HG03460 (cell line): Measurements from ENCODE around the gene SLC44A5.
"Not testable (repeated sequence)": the region's sequence is repeated elsewhere in the genome, so short reads cannot be mapped to it uniquely, and the experiment has no call there.

Source experiments
- ATAC-seq: cut with Tn5 transposase; IDR thresholded peaks from one replicate; pipeline ENCODE4 v1.9.1; 2021; ENCODE audit not compliant: unreplicated experiment

Gene SLC44A5

DNA sequence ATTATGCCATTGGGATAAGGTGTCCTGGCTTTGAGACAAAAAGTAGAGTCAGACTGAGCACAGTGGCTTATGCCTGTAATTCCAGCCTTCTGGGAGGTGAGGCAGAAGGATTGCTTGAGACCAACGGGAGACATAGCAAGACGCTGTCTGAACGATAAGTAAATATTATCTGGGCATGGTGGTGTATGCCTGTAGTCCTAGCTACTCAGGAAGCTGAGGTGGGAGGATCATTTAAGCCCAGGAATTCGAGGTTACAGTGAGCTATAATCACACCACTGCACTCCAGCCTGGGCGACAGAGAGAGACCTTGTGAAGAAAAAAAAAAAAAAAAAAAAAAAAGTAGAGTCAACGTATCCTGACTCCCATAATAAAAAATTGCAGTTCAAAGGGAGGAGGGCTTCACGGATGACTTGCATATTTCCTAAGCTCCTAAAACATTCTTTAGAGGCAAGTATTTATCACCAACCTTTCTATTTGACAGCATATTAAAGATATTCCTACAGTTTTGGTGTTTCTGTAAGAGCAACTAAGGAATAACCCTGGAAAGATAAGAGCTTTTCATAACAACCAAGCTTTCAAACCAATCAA lies 141.2 kb downstream of the SLC44A5 start:
- ATAC-seq = no peak

DNA sequence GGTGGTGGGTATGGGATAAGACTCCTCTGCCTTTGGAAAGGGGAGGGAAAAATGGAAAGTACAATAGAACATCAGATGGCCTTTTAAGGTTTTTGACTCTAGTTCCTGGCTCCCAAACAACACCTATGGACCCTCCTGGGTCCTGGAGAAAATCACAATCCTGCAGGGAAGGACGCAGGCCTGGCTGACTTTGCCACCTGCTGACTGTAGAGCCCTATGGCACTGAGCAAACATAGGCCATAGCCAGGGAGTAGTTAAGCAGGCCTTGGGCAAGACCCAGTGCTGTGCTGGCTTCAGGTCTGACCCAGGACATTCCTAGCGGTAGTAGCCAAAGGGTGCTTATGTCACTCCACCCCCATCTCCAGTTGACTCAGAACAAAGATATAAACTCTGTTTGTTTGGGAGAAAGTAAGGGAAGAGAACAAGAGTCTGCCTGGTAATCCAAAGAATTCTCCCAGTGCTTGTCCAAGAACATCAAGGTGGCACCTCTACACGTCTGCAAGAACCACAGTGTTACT lies 149.0 kb downstream of the SLC44A5 start:
- no peak for ATAC-seq

DNA sequence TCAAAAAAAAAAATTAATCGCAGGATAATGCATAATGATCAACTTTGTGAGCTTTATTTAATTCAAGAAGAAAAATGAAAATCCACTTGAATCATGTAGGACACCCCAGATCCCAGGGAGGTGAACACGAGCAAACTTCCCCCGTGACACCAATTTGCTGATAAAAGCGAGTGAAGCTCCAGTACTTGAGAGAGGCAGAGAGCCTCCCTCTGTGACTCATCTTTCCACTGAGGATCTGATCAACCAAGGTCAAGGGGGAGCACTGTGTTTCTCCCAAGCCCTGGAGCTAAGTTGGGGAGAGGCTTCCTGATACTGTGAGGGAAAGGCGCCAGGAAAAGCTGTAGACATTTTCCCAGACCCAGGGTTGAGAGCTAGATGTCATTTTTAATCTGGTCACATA lies 160.9 kb downstream of the SLC44A5 start:
- no peak for ATAC-seq

DNA sequence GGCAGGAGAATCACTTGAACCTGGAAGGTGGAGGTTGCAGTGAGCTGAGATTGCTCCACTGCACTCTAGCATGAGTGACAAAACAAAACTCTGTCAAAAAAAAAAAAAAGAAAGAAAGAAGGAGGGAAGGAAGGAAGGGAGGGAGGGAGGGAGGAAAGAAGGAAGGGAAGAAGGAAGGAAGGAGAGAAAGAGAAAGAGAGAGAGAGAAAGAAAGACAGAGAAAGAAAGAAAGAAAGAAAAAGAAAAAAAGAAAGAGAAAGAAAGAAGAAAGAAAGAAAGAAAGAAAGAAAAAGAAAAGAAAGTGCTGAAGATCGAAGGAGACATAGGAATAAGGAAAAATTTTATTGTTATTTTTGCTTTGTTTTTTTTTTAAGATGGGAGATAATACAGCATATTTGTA lies 166.7 kb downstream of the SLC44A5 start:
- ATAC-seq = no peak

DNA sequence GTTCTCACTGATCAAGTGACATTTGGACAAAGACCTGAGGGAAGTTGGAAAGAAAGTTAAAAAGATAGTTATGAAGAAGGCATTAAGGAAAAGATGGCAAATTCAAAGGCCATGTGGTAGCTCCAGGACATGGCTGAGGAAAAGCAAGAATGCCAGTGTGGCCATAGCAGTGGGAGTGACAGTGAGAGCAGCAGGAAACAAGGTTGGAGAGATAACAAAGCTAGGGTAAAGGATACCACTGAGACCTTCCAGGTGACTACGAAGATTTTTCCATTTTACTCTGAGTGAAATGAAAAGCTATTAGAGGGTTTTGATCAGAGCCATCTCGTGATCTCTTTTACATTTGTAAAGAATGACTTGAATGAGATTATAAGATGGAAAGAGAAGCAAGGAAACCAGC lies 170.6 kb downstream of the SLC44A5 start:
- ATAC-seq = no peak

DNA sequence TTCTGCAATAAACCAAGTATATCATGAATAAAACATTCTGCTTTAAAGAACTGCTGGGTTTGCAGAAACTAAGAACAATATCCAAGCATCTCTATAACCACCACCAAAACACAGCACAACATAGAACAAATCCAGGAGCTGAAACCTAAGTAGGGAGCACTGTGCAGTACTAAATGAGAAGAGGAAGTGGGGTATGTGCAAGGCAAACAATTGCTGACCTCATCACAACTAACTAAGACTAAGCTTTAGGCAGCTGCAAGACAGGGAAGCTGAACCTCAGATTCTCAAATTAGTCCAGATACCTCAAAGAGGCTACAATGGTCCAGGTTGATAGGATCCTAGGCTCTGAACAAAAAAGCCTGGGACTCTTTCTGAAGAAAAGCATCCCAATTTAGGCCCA lies 172.6 kb downstream of the SLC44A5 start:
- no peak for ATAC-seq

DNA sequence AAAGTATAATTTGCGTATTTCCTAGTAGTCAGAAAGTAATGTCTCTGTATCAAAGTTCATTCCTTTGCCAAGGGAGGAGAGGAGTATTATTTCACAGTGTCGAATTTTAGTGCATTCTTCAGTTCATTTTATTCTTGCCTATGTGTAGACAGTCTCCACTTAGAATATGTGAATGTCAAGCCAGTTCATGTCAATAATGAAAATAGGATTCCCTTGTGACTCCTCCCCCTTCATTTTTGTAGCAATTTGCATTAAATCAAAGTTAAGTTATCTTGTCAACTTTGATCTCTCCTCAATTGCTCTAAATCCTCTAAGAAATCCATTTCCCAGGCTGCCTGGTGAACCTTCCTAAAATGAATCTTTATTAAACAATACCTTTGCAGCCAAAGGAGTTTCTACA lies 179.1 kb downstream of the SLC44A5 start:
- ATAC-seq = no peak

DNA sequence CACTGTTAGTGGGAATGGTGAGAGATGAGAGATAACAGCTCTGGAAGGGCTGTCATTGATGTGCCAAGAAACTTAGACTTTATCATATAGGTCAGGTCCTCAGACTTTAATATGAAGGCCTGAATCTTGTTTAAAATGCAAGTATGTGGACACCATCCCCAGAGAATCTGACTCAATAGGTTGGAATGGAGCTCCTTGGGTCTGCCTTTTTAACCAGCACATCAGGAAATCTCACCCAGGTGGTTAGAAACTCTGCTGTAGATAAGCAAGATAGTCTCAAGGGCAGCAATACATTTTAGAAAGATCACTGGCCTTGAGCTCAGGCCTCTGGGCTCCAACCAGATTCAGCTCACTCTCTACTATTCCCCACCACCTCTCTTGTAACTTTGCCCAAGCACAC lies 180.4 kb downstream of the SLC44A5 start:
- no peak for ATAC-seq

DNA sequence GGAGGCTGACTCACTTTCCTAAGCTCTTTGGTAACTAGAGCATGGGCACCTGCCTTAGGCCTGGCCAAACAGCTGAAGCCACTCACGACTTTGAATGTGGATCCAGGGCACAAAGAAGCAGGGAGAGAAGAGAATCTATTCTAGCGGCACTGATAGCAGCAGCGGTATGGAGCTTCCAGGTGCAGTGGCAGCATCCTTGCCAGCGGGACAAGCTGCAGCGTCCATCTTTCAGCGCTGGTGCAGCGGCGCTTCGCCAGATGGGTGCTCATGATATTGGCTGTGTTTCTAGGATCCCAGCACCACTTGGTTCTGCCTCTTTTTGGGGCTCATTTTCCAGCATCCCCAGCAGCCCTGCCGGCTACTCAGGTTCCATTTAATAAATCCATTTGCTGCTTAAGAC lies 184.2 kb downstream of the SLC44A5 start:
- no peak for ATAC-seq

DNA sequence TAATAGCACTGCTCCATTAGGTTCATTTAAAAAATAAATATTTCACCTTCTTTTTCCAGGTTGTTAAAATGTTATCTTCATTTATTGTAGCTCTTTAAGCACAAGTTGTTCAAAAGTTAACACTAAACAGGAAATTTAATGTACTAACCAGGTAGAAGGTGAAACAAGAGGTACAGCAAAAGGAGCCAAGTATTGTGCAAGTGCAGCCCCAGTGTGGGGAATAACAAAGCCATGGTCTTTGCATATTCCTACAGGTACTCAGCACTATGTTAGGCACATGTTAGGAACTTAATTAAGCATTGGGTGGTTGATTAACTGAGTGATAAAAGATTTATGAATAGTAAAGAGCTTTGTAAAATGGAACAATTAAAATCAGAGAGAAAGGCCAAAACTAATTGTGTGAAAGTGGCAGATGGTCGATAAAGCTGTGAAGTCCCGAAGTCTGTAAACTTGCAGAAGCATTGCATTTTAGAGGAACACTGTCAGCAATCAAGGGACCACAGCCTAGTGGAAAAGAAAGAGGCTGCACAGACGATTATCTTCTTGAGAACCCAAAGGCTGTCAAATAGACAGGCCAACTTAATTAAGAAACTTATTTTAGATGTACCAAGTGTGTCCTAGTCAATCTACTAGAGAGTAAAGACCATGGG lies 185.8 kb downstream of the SLC44A5 start:
- ATAC-seq = no peak

DNA sequence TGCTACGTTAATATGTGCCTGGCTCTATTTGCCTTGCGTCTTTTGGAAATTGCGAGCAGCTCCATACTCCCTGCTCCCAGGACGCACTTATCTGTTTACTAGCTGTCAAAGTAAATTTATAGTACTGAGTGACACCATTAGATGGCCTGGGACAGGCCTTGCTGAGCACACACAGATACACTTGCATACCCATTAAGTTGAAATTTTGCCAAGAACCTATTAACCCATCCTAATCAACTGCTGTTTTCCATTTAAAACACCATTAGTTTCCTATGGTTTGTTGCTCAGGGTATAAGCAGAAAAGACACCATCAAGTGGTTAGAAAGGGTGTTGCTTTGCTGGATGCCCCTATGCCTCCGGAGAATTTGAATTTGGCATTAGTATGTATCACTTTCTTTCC lies 187.3 kb downstream of the SLC44A5 start:
- no peak for ATAC-seq

DNA sequence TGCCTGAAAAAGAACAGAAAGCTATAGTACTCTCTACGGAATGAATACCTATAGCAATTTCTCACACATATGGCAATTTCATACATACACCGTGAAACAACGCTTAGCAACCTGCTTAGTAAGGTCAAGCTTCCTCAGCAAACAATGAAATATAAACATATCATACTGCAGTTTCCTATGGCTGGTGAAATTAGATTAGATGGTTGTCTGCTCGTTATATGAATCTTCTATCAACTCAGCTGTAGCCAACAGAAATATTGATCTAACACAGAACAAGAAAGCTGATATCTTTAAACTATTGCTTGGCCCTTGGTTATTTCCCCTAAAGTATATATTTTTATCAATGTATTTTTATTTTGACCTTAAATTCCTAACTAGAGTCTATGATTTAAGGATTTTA lies 187.8 kb downstream of the SLC44A5 start:
- no peak for ATAC-seq

DNA sequence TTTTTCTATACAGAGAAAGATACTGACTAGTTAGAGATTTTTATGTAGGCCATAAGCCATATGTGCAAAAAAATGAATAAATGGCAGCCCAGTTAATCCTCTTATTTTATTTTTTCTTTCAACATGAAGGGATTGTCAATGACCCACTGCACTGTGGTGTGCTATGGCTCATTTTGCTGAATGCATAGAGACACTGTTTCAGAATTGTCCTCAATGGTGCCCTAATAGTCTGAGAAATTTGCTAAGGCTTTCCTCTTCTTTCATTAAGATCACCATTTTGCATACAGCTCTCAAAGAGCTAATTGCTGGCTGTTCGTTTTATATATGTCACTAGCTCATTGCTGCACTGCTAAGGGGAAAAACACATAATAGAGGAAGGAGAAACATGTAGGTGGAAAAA lies 189.5 kb downstream of the SLC44A5 start:
- ATAC-seq = no peak

DNA sequence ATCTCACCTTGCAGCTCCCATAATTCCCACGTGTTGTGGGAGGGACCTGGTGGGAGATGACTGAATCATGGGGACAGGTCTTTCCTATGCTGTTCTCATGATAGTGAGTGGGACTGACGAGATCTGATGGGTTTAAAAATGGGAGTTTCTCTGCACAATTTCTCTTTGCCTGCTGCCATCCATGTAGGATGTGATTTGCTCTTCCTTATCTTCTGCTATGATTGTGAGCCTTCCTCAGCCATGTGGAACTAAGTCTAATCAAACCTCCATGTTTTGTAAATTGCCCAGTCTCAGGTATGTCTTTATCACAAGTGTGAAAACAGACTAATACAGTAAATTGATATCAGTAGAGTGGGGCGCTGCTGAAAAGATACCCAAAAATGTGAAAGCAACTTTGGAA lies 195.7 kb downstream of the SLC44A5 start:
- ATAC-seq = no peak

DNA sequence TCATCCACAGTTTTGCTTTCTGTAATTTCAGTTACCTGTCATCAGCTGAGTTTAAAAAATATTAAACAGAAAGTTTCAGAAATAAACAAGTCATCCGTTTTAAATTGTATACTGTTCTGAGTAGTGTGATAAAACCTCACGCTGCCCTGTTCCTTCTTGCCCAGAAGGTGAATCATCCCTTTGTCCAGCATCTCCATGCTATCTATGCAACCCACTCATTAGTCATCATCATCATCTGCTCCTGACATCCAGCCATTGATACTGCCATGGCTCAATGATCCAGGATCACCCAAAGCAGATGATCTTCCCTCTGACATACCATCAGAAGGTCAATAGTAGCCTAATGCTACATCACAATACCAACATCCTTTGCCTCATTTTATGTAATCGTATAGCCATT lies 198.3 kb downstream of the SLC44A5 start:
- no peak for ATAC-seq

DNA sequence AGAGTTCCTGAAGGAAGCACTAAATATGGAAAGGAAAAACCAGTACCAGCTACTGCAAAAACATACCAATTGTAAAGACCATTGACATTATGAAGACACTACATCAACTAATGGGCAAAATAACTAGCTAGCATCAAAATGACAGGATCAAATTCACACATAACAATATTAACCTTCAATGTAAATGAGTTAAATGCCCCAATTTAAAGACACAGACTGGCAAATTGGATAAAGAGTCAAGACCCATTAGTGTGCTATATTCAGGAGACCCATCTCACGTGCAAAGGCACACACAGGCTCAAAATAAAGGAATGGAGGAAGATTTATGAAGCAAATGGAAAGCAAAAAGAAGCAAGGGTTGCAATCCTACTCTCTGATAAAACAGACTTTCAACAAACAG lies 206.2 kb downstream of the SLC44A5 start:
- ATAC-seq = not testable (repeated sequence)

DNA sequence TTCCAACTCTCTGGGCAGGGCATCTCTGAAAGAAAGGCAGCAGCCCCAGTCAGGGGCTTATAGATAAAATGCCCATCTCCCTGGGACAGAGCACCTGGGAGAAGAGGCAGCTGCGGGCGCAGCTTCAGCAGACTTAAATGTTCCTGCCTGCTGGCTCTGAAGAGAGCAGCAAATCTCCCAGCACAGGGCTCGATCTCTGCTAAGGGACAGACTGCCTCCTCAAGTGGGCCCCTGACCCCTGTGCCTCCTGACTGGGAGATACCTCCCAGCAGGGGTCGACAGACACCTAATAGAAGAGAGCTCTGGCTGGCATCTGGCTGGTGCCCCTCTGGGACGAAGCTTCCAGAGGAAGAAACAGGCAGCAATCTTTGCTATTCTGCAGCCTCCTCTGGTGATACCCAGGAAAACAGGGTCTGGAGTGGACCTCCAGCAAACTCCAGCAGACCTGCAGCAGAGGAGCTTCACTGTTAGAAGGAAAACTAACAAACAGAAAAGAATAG lies 207.7 kb downstream of the SLC44A5 start:
- not testable (repeated sequence) for ATAC-seq

DNA sequence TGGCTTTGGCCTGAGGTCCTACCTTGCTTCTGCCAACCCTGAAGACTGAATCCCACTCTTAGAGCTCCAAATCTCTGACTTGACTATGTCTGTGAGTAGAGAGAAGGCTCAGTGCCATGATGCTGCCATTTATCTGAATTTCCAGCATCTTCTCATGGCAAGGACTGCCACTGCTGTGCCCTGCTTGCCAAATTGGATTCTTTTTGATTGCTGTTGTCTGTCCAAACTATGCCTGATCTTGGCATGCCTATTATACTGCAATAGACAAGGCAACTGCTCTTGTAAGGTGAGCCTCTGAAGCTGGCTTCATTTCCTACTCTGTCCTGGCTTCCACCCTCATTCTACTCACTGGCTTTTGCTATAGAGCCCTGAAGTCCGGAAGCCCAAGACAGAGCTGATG lies 210.2 kb downstream of the SLC44A5 start:
- no peak for ATAC-seq

DNA sequence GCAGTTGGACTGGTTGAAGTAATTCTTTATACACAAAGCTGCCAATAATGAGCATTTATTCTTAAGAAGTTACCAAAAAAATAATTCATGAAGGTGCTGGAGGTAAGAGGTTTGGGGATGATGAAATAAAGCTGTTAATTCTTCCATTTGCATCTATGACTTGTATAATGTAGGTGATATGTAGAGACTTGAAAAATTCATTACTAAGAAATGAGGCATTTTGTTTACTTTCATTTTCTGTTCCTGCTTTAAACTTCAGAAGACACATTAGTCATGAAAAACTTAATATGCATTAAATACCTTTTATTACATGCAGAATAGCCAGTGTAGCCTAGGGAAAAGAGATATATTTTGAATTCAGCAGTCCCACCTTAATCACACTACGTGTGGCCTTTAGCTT lies 214.2 kb downstream of the SLC44A5 start:
- no peak for ATAC-seq

DNA sequence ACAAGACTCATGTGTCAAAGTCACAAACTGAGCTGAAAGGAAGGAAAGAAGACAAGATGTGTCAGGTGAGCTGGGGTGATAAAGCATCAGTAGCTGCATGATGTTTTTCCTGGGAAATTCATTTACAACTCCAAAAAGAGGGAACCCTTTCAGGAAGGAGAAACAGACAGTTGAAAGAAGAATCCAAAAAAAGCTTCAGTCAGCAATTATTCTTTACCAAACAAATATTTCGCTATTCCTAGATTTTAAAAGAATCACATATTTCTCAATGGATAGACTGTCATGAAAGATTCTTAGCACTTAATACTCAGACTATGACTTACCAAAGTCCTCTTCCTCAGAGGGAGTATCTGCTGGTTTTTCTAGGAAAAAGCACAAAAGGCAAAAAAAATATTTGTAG lies 214.7 kb downstream of the SLC44A5 start:
- no peak for ATAC-seq

DNA sequence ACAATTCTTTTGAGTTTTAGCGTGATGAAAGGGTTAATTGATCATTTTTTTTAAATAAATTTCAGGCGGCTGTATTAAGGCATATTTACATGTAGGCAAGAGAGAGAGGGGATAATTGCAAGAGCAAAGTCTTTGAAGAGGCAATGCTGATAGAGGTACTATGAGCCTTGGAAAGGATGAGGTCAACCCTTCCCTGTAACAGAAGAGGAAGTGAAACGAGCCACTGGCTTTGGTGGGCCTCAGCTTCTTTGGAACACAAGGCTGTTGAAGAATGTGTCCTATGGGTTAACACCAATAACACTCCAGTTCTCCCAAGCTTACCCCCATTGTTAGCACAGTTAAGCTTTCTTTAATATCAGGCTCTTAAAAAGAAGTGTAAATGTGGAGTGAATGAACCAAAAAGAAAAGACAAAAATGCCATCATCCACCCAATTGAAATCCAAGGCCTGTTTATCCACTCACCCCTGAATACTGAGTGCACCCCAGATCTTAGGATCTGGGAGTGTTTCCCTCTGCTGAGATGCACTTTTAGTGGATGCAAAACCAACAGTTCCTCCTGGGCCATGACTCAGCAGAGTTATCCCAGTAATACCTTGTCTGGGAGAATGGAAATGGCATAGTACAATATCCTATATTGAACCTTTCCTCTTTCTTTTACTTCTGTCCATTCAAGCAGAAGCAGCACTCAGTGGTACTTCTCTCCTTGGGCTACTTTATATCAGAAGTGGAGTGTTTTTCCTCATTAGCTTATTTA lies 216.4 kb downstream of the SLC44A5 start:
- no peak for ATAC-seq

DNA sequence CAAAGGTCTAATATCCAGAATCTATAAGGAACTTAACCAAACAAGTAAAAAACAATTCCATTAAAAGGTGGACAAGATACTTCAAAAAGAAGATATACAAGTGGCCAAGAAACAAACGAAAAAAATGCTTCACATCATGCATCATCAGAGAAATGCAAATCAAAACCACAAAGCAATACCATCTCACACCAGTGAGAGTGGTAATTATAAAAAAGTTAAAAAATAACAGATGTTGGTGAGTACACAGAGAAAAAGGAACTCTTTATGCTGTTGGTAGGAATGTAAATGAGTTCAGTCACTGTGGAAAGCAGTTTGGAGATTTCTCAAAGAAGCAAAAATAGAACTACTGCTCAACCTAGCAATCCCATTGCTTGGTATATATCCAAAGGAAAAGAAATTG lies 218.6 kb downstream of the SLC44A5 start:
- peak; percentile 96 for ATAC-seq
